ENCODE results near the gene EXOC3. TPM values are rescaled to one million over a fixed set of nuclear protein-coding genes. Genes with fewer than 3 reads are reported as not detected.
"Not testable (repeated sequence)": the region's sequence is repeated elsewhere in the genome, so short reads cannot be mapped to it uniquely, and the experiment has no call there.

The EXOC3 gene
- total RNA-seq, 2 experiments from 2014 or later, result 62.2 to 62.3 TPM

DNA sequence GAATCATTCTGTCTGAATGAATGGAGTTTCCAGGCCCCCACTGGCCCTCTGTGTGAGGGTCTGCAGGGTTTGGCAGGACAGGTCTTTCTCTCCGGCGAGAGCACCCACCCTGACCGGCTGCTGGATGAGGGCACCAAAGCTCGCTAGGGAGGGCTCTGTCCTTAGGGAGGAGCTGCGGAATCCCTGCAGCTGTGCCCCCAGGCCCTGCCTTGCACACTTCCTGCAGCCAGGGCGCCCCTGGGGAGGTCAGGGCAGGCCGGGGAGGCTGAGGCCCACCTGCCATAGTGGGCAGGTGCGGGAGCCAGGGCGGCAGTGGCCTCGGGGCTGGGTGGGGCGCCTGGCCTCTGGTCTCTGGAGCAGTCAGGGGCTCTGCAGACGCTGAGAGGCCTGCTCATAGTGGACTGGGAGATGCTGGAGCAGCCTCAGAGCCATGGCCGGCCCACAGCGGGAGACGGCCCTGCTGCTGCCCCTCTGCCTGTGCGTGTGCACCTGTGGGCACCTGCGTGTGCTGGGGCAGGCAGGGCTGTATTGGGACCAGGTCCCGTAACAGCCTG lies 36.1 kb downstream of the EXOC3 start:
- POLR2A ChIA-PET, result no interaction called here
- ATAC-seq, result no peak
- CTCF ChIA-PET, result no interaction called here

DNA sequence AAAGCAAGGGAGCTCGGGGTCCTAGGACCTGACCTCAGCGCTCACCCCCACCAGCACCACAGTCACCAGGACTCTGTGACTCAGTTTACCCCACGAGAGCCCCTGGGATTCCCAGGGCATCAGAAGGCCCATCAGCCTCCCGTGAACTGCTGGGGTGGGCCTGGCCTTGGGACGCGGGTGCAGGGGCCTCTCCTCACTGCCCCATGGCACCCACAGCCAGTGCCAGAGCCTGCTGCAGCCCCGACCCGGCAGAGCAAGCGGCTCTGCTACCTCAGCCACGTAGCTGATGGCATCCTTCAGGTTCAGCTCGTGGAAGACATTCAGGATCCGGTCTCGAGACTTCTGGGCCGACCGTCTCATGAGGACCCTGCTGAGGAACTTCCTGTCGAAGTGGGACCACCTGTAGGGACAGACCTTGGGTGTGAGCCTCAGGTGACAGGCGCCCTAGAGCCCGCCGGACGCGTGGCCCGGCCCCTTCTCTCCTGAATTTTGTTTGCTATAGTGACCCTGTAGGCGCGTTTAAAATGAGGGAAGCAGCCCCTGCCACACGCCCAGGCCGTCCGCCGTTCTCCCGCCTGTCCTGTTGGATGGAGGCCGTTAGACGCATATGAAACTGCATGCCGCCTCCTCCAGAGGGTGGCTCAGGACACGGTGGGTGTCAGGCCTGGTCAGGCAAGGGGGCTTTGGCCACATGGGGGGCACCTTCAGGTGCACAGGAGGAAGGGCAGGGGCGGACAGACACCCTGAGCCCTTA lies 36.8 kb downstream of the EXOC3 start:
- Mint-ChIP-seq H3K4me3 (no peak overlapping the region), H3K4me1 (ENCODE audit: low read depth) (peaks cover 2% of the 10 kb centered on the region), H3K9me3 (ENCODE audit: insufficient read depth) (no peaks in the 10 kb centered on the region), H3K36me3 (ENCODE audit: low read depth) (no peaks in the 10 kb centered on the region), H3K27ac (no peak overlapping the region), H3K27me3 (ENCODE audit: low read depth) (peaks cover 3% of the 10 kb centered on the region)
- POLR2A ChIA-PET, result no interaction called here
- DNase-seq (no peak), ATAC-seq (no peak)
- CTCF ChIA-PET, result no interaction called here

More for the DNA sequence above, 36.1 kb downstream of the EXOC3 start:
- peaks cover 3% of the 10 kb centered on the region for H3K27me3 Mint-ChIP-seq (ENCODE audit: low read depth)
- H3K4me3 Mint-ChIP-seq, result no peak overlapping the region
- DNase-seq, result no peak
- H3K9me3 Mint-ChIP-seq (ENCODE audit: insufficient read depth), result no peaks in the 10 kb centered on the region
- H3K4me1 Mint-ChIP-seq (ENCODE audit: low read depth), result peaks cover 2% of the 10 kb centered on the region
- no peak overlapping the region for H3K27ac Mint-ChIP-seq
- no peaks in the 10 kb centered on the region for H3K36me3 Mint-ChIP-seq (ENCODE audit: low read depth)

DNA sequence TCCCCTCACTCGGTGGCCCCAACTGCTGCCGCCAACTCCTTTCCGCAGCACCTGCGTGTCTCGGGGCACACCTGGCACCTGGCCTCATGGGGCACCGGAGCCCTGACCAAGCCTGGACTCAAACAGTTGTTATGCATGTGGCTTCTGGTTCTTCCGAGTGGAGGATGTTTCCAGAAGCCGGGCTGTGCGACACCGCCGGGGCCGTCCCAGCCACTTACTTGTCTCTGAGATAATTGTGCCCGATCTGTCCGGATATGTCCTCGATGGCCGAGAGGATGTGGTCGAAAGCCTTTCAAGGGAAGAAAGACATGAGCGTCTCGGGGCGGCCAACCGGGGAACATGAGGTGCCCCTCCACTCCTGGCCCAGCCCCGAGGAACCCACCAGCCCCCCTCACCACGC lies 38.4 kb downstream of the EXOC3 start:
- ChIA-PET POLR2A (no interaction called here), CTCF (no interaction called here)
- Mint-ChIP-seq H3K4me1 (ENCODE audit: low read depth) (peaks cover 14% of the 10 kb centered on the region), H3K36me3 (ENCODE audit: low read depth) (no peaks in the 10 kb centered on the region), H3K27me3 (ENCODE audit: low read depth) (no peaks in the 10 kb centered on the region), H3K4me3 (no peak overlapping the region), H3K27ac (no peak overlapping the region), H3K9me3 (ENCODE audit: insufficient read depth) (no peaks in the 10 kb centered on the region)
- ATAC-seq (no peak), DNase-seq (no peak)

GRCh38 chr5:482021-482420 lies 39.0 kb downstream of the EXOC3 start:
- H3K9me3 Mint-ChIP-seq (ENCODE audit: insufficient read depth), result no peaks in the 10 kb centered on the region
- H3K4me1 Mint-ChIP-seq (ENCODE audit: low read depth), result peaks cover 16% of the 10 kb centered on the region
- ChIA-PET POLR2A (no interaction called here), CTCF (no interaction called here)
- no peaks in the 10 kb centered on the region for H3K27me3 Mint-ChIP-seq (ENCODE audit: low read depth)
- H3K4me3 Mint-ChIP-seq, result no peak overlapping the region
- ATAC-seq (no peak), DNase-seq (no peak)
- H3K36me3 Mint-ChIP-seq (ENCODE audit: low read depth), result no peaks in the 10 kb centered on the region
- H3K27ac Mint-ChIP-seq, result no peak overlapping the region

GRCh38 chr5:482506-482905 lies 39.5 kb downstream of the EXOC3 start:
- H3K27ac Mint-ChIP-seq, result no peak overlapping the region
- no peaks in the 10 kb centered on the region for H3K9me3 Mint-ChIP-seq (ENCODE audit: insufficient read depth)
- ChIA-PET POLR2A (no interaction called here), CTCF (no interaction called here)
- no peaks in the 10 kb centered on the region for H3K27me3 Mint-ChIP-seq (ENCODE audit: low read depth)
- DNase-seq, result no peak
- H3K4me1 Mint-ChIP-seq (ENCODE audit: low read depth), result peaks cover 16% of the 10 kb centered on the region
- ATAC-seq, result no peak
- H3K36me3 Mint-ChIP-seq (ENCODE audit: low read depth), result no peaks in the 10 kb centered on the region
- H3K4me3 Mint-ChIP-seq, result no peak overlapping the region

DNA sequence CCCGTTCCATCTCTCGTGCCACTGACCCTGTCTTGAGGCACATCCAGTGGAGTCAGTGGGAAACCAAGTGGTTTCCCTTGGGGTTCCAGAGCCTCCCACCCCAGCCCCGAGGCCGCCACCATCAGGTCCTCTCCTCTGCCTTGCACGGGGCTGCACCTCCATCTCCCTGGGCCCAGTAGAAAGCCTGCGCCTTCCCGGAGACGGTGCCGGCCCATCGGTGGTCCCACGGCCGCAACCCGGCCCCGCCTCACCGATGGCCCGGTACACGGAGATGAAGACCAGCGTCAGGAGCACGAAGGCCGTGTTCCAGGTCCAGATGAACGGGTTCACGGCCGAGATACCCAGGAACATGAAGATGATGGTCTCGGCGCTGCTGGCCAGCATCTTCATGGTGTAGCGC lies 40.0 kb downstream of the EXOC3 start:
- no peaks in the 10 kb centered on the region for H3K9me3 Mint-ChIP-seq (ENCODE audit: insufficient read depth)
- H3K36me3 Mint-ChIP-seq (ENCODE audit: low read depth), result no peaks in the 10 kb centered on the region
- no peak overlapping the region for H3K27ac Mint-ChIP-seq
- H3K4me3 Mint-ChIP-seq, result no peak overlapping the region
- CTCF ChIA-PET, result no interaction called here
- no peak for ATAC-seq
- DNase-seq, result no peak
- H3K27me3 Mint-ChIP-seq (ENCODE audit: low read depth), result no peaks in the 10 kb centered on the region
- peaks cover 16% of the 10 kb centered on the region for H3K4me1 Mint-ChIP-seq (ENCODE audit: low read depth)
- POLR2A ChIA-PET, result no interaction called here

- Mint-ChIP-seq H3K36me3 (ENCODE audit: low read depth) (no peaks in the 10 kb centered on the region), H3K27me3 (ENCODE audit: low read depth) (no peaks in the 10 kb centered on the region), H3K4me3 (no peak overlapping the region), H3K27ac (no peak overlapping the region), H3K9me3 (ENCODE audit: insufficient read depth) (no peaks in the 10 kb centered on the region), H3K4me1 (ENCODE audit: low read depth) (peaks cover 16% of the 10 kb centered on the region)
- ATAC-seq (no peak), DNase-seq (no peak)
- POLR2A ChIA-PET, result no interaction called here
- CTCF ChIA-PET, result interaction anchor here (2.1 kb wide), 1 partner anchor 37 kb away, joined by 5 read pairs; no protein-coding TSS in a partner anchor
Observed at GRCh38 chr5:483434-484140, 40.6 kb downstream of the EXOC3 start.

DNA sequence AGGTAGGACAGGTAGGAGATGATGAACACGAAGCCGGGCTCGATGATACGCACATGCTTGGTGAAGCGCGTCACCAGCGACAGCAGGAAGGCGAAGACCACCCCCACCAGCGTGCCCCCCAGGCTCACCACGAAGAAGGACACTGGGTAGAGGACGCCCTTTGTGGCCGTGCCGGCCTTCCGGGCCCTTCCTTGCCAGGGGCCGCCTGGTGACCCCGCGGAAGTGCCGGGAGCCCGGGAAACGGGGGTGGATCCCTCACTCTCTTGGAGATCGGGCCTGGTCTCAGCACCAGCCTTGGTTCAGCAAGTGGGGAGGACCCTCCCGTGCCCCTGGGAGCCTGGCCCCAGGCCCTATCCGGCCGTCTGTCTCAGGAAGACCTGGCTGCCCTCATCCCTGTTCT lies 41.6 kb downstream of the EXOC3 start:
- ATAC-seq, result no peak
- Mint-ChIP-seq H3K4me3 (no peak overlapping the region), H3K36me3 (ENCODE audit: low read depth) (no peaks in the 10 kb centered on the region), H3K27ac (no peak overlapping the region), H3K9me3 (ENCODE audit: insufficient read depth) (no peaks in the 10 kb centered on the region), H3K27me3 (ENCODE audit: low read depth) (no peaks in the 10 kb centered on the region), H3K4me1 (ENCODE audit: low read depth) (peaks cover 16% of the 10 kb centered on the region)
- ChIA-PET POLR2A (no interaction called here), CTCF (interaction anchor here (2.1 kb wide), 1 partner anchor 38 kb away, joined by 5 read pairs; no protein-coding TSS in a partner anchor)
- DNase-seq, result no peak

- no peak for DNase-seq
- Mint-ChIP-seq H3K36me3 (ENCODE audit: low read depth) (no peaks in the 10 kb centered on the region), H3K4me3 (no peak overlapping the region), H3K27ac (no peak overlapping the region), H3K9me3 (ENCODE audit: insufficient read depth) (no peaks in the 10 kb centered on the region), H3K27me3 (ENCODE audit: low read depth) (no peaks in the 10 kb centered on the region), H3K4me1 (ENCODE audit: low read depth) (peaks cover 16% of the 10 kb centered on the region)
- CTCF ChIA-PET, result interaction anchor here (2.1 kb wide), 1 partner anchor 39 kb away, joined by 5 read pairs; no protein-coding TSS in a partner anchor
- POLR2A ChIA-PET, result no interaction called here
- no peak for ATAC-seq
Observed at GRCh38 chr5:485113-485945, 42.4 kb downstream of the EXOC3 start.

DNA sequence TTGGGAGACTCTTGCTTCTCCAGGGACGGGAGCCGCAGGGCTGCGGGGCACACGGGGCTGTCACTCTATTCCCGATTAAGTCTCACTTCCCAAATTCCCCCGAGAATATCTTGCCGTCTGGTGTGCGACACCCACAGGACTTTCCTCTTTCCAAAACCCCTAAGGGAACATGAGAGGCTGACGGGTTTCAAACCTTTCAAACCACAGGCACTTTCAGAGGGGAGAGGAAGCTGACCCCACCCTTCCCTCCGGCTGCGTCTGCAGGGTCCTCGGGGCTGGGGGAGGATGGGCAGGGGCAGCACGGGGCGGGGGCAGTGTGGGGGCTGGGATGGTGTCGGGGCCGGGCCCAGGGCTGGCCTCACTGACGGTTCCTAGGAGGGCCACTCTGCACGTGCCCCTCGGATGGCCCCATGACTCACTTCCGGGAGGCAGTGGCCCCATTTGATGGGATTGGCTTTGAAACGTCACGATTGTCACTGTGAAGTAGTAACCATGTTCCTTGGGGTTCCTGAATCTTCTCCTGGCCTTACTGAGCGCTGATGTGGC lies 43.0 kb downstream of the EXOC3 start:
- H3K27me3 Mint-ChIP-seq (ENCODE audit: low read depth), result no peaks in the 10 kb centered on the region
- ChIA-PET CTCF (interaction anchor here (2.1 kb wide), 1 partner anchor 40 kb away, joined by 5 read pairs; no protein-coding TSS in a partner anchor), POLR2A (no interaction called here)
- H3K36me3 Mint-ChIP-seq (ENCODE audit: low read depth), result no peaks in the 10 kb centered on the region
- peak overlapping the region; percentile 25 for H3K27ac Mint-ChIP-seq
- no peak overlapping the region for H3K4me3 Mint-ChIP-seq
- peak; percentile 34 for ATAC-seq
- DNase-seq, result peak; percentile 39
- no peaks in the 10 kb centered on the region for H3K9me3 Mint-ChIP-seq (ENCODE audit: insufficient read depth)
- peaks cover 16% of the 10 kb centered on the region for H3K4me1 Mint-ChIP-seq (ENCODE audit: low read depth)

DNA sequence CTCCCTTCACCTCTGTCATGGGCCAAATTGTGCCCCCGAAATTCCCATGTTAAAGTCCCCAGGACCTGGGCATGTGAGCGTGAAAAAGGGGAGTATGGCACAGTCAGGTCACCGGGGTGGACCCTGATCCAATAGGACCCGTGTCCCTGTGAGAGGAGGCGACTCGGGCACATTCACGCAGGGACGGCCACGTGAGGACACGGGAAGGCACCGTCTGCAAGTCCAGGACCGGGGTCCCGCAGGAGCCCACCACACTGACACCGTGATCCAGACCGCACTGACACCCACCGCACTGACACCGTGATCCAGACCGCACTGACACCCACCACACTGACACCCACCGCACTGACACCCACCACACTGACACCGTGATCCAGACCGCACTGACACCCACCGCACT lies 43.6 kb downstream of the EXOC3 start:
- CTCF ChIA-PET; H3K27me3 Mint-ChIP-seq (ENCODE audit: low read depth); H3K9me3 Mint-ChIP-seq (ENCODE audit: insufficient read depth); H3K4me3 Mint-ChIP-seq; ATAC-seq; DNase-seq; H3K27ac Mint-ChIP-seq; POLR2A ChIA-PET; H3K36me3 Mint-ChIP-seq (ENCODE audit: low read depth): not testable (repeated sequence)
- H3K4me1 Mint-ChIP-seq (ENCODE audit: low read depth), result peaks cover 16% of the 10 kb centered on the region

All from activated CD8-positive, alpha-beta T cell treated with anti-CD3 and anti-CD28 coated beads, Interleukin-2, amount 10 ng/mL, durations not matched to agents 7 days and 5 days (primary cell).